T-helper 2 cell treated with Interferon-gamma antibody and Interleukin-4, amounts not matched to agents 100 ng/mL and 5 ng/mL, for 36 hours (primary cell): Measurements from ENCODE around the gene SLC23A3. TPM values are rescaled to one million over a fixed set of nuclear protein-coding genes. Genes with fewer than 3 reads are reported as not detected.
"Not testable (repeated sequence)": the region's sequence is repeated elsewhere in the genome, so short reads cannot be mapped to it uniquely, and the experiment has no call there.

ENCODE experiments used
- intact Hi-C: fragments of 100-400 bp; cut with micrococcal nuclease; formaldehyde crosslinking; loops from one replicate; pipeline ENCODE4 v1.15.1; 2023
- total RNA-seq: library from RNA; stranded (reverse); gene quantifications from 2 replicates; pipeline ENCODE4 v1.2.3, GENCODE V29; 2022

Gene SLC23A3
- total RNA-seq, 1 donor from 2014 or later: 1.5 TPM

- intact Hi-C loops: loop anchor here (5.0 kb wide), 2 partner anchors 148 to 533 kb away; partner anchors contain the start of genes RNF25 and STK36
These were observed 35.3 kb upstream of the SLC23A3 start for GRCh38 chr2:219205165-219205538.

GRCh38 chr2:219204425-219205164 is 34.8 kb upstream of the SLC23A3 start:
- intact Hi-C loops: loop anchor here (5.0 kb wide), 2 partner anchors 147 to 532 kb away; partner anchors contain the start of genes RNF25 and STK36

GRCh38 chr2:219201331-219201730 is 31.5 kb upstream of the SLC23A3 start:
- intact Hi-C loops: not testable (repeated sequence)

GRCh38 chr2:219200502-219201326 is 30.9 kb upstream of the SLC23A3 start:
- intact Hi-C loops: not testable (repeated sequence)

- intact Hi-C loops: no loop called here
These were observed 29.8 kb upstream of the SLC23A3 start for GRCh38 chr2:219199470-219200211.

- intact Hi-C loops: no loop called here
These were observed 29.1 kb upstream of the SLC23A3 start for GRCh38 chr2:219198974-219199373.

GRCh38 chr2:219197388-219197787 is 27.6 kb upstream of the SLC23A3 start:
- intact Hi-C loops: no loop called here

GRCh38 chr2:219186754-219187456 is 17.1 kb upstream of the SLC23A3 start:
- intact Hi-C loops: no loop called here

GRCh38 chr2:219184121-219184520 is 14.3 kb upstream of the SLC23A3 start:
- intact Hi-C loops: no loop called here

GRCh38 chr2:219183151-219183772 is 13.4 kb upstream of the SLC23A3 start:
- intact Hi-C loops: no loop called here

GRCh38 chr2:219182331-219183150 is 12.7 kb upstream of the SLC23A3 start:
- intact Hi-C loops: no loop called here

GRCh38 chr2:219181531-219181930 is 11.7 kb upstream of the SLC23A3 start:
- intact Hi-C loops: no loop called here

GRCh38 chr2:219180961-219181360 is 11.1 kb upstream of the SLC23A3 start:
- intact Hi-C loops: no loop called here

GRCh38 chr2:219179601-219180465 is 10.0 kb upstream of the SLC23A3 start:
- intact Hi-C loops: loop anchor here (5.0 kb wide), 6 partner anchors 117 to 953 kb away; partner anchors contain the start of genes CHPF, CNOT9, CTDSP1 and STK11IP

- intact Hi-C loops: loop anchor here (1.0 to 5.0 kb wide), 8 partner anchors 28 to 951 kb away; partner anchors contain the start of genes ANKZF1, ATG9A, CHPF and CNOT9
These were observed 8.7 kb upstream of the SLC23A3 start for GRCh38 chr2:219178377-219179175.

- intact Hi-C loops: loop anchor here (1.0 to 5.0 kb wide), 16 partner anchors 17 to 950 kb away; partner anchors contain the start of genes ABCB6, ANKZF1, ATG9A and CHPF
These were observed 7.9 kb upstream of the SLC23A3 start, which contains the start of gene RETREG2 for GRCh38 chr2:219177552-219178376. TSS of gene RETREG2 (plus strand) at chr2:219178275. CDS start at chr2:219178353, 78 bp downstream.
